Dermis blood vessel endothelial cell (primary cell): ENCODE measurements around the gene LARGE1. TPM values are rescaled to one million over a fixed set of nuclear protein-coding genes. Genes with fewer than 3 reads are reported as not detected.

Source experiments
- DNase-seq: peaks from one replicate; pipeline ENCODE4 v3.0.0; 2010
- total RNA-seq: library from RNA; depleted of rRNA; stranded (reverse); fragments of >200 nt; gene quantifications from 2 replicates; pipeline ENCODE4 v1.2.3, GENCODE V29; 2014

The LARGE1 gene
- total RNA-seq, 1 donor from 2014 or later = 14.0 TPM

DNA sequence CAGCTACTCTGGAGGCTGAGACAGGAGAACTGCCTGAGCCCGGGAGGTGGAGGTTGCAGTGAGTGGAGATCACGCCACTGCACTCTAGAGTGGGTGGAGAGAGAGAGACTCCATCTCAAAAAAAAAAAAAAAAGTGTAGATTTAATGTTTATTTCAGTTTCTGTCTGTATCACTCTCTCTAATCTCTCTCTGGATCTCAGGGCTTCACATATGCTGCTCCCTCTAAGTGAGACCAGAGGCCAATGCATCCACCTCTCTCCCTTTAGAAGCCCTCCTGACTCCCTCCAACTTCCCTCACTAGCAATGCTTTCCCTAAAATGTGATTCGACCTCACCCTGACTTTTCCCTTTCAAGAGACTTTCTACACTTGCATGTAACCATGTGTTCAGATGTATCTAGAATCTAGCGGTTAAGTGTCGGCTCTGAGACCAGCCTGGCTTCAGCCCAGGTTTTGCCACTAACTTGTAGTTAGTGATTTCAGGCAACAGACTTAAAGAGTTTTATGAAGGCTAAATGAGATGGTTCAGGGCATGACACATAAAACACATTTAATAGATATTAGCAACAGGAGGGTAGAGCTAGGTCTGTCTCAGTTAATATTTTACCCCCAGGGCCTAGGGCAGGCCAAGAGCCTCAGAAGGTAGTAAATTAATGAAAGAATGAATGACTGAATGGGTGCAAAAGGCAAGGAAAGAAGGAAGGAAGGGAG, 364.3 kb downstream of the LARGE1 start:
- DNase-seq = no peak

DNA sequence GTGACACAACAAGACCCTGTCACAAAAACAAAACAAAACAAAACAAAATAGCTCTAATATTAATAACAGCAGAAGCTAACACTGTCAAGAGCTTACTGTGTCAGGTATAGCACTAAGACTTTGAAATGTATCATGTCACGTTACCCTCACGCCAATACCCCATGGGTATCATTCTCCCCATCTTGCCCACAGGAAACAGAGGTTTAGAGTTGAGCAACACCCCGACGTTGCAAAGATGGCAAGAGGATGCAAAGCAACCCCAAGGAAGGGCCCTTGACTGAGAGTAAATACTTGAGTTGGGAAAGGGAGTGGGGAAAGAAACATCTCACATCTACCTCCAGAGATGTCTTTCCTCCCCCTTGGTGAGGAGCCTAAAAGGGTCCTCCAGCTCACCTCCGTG, 366.8 kb downstream of the LARGE1 start:
- no peak for DNase-seq

DNA sequence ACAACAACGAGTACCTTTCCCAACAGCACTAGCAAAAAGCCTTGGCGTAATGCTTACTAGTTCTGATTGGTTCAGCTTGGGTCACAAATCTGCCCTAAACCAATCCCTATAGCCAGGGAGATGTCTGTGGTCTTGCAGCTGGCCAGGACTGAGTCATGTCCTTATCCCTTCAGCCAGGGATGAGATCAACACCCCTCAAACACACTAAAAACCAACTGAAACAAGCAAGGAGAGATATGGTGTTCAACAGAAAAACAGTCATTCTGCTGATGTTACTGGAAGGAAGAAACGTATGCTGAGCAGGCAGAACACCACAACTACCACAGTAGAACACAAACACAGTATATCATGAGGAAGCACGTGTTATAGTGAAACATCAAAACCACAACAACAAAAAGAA, 375.6 kb downstream of the LARGE1 start:
- no peak for DNase-seq

DNA sequence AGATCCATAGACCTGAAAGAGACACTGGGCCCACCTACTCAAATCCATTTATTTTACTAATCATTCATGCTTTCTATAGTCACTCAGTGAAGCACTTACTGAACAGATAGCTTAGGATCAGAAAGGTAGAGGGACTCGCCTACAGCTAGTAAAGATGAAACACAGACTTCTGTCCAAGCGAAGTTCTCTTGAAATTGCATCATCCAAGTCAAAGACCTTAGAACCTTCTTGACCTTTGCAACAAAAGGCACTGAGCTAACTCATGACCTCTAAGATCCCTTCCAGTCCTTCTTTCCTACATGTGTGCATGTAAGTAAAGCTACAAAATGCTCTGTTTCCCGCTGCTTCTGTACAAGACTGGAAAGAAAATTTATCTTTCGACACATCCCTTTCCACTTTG, 377.6 kb downstream of the LARGE1 start:
- no peak for DNase-seq

DNA sequence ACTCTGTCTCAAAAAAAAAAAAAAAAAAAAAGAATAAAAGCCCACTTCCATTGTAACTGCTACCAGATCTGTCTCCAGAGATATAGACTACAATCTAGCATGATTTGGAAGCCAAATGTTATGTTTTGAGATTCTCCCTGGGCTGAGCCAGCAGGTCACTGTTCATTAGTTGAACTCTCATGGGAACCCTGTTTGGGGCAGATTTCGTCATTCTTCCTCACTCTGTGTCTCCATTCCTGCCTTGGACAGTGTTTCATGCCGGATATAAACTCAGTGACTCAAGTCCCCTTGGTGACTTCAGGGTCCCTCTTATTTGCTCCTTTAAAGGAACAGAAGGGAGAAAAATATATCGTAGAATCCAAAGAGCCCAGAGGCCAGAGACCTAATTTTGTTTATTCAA, 378.1 kb downstream of the LARGE1 start:
- no peak for DNase-seq

DNA sequence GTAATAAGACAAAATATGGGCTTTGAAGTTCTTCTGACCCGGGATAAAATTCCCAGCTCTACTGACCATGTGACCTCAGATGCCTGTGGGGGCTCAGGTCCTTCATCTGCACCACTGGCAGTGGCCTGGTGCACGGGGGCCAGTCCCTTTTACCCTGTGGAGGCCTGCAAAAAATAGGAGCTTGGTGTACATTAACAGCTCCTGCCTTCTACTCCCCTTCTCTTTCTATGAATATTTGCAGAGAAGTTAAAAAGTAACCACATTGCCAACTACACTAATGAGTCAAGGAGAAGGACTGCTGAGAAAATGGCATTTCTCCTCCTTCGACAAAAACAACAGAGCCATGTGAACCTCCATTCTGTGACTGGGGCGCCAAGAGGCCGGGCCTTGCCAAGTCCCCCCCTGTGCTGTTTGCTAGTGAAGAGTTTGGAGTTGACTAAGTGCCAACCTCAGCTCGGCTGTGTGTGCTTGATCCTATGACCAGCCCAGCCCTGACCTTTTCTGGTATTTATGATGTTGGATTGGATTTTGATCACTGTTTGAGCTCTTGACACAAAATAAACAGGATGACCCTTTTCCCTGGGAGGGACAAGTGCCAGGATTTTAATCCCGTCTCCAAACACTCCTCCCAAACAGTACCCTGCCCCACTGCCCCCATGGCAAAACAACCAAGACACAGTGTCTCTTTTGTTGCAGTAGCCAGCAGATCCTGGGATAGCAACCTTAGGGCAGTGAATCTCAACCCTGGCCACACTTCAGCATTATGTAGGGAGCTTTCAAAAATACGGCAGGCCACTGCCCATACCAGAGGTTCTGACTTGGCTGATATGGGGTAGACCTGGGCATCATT, 380.1 kb downstream of the LARGE1 start:
- no peak for DNase-seq

DNA sequence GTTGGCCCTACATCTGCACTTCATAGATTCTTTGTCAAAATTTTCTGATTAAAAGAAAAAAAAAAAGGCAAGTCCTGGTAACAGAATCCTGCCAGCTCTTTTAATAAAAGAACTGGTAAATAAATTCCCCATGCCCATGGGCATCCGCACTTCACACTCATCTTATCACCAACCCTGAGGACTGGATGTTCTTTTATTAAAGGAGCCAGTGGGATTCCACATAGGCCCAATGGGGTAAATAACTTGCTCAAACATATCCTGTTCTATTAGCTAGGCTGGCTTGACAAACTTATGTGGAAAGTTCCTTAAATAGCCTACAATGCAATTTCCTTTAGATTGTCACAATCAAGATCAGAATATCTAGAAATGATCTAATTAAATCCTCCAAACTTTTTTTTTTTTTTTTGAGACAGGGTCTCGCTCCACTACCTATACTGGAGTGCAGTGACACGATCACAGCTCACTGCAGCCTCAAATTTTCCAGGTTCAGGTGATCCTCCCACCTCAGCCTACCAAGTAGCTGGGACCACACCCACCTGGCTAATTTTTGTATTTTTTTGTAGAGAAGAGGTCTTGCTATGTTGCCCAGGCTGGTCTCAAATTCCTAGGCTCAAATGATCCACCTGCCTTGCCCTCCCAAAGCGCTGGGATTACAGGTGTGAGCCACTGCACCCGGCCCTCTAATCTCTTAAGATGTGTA, 380.9 kb downstream of the LARGE1 start:
- no peak for DNase-seq

DNA sequence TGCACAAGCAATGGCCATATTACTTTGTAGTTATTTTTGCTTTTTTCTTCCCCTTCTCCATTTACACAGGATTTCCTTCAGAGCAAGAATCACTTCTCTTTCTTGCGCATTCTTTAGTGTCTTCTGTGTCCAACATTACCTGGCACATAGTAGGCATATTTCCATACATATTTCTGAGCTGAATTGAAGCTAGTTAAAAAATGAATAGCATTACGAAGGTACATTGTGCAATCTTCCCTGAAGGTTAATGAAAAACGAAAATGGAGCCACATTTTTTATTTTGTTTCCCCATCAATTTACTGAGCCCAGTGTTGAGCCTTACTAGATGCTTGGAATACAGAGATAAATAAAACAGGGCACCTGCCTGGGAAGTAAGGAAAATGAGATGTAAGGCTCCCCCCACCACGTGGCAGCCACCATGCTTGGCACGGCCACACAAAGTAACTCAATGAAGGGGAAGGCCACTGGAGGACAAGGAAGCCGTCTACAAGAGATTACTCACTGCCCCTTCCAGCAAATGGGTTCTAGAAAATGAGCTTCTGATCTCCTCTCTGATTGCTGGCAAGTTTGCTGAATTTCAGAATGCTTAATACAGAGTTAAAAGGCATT, 381.9 kb downstream of the LARGE1 start:
- no peak for DNase-seq

DNA sequence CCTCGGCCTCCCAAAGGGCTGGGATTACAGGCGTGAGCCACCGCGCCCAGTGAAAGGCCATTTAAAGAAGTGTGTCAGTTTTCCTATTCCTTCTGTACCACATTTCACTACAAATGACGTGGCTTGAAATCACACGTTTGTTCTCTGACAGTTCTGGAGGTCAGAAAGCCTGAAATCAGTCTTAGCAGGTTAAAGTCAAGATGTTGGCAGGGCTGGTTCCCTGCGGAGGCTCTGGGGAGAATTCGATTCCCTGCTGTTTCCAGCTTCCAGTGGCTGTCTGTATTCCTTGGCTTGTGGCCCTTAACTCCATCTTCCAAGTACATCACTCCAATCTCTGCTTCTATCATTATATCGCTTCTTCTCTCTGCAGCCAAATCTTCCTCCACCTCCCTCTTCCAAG, 383.2 kb downstream of the LARGE1 start:
- no peak for DNase-seq

DNA sequence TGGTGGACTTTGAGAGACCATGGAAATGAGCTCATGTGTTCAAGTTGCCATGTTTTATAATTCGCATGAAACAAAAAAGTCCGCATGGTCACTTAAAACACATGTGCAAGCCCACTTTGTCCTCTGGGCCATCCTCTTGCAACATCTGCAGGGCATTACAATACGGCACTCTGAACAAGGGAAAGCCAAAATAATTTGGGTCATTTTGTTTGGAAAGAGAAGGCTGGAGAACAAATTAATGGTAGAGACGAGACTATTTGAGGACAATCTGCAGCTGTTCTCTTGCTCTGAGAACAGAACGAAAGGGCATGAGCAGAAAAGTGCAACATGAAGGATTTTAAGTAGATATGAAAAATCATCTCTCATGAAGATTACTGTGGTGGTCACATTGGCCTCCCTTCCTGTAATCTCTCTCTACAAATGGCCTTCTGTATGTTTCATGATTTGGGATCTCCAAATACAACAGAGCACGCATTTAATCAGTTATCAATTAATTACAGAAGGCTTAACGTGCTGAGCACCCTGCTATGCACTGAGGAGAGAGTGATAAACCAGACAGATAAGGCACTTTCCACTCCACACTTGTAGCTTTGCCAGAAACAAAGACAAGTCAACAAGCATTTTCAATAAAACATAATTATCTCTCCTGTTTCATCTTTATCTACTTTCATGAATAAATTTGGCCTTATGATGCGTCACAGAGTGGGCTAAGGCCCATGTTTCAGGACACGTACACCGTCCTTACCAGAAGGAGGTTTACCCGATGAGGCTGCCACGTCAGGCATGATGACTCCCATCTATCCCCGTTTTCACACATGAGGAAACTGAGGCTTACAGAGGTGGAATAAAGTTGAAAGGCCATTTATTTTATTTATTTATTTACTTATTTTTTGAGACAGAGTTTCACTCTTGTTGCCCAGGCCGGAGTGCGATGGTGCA, 384.1 kb downstream of the LARGE1 start:
- DNase-seq = no peak

DNA sequence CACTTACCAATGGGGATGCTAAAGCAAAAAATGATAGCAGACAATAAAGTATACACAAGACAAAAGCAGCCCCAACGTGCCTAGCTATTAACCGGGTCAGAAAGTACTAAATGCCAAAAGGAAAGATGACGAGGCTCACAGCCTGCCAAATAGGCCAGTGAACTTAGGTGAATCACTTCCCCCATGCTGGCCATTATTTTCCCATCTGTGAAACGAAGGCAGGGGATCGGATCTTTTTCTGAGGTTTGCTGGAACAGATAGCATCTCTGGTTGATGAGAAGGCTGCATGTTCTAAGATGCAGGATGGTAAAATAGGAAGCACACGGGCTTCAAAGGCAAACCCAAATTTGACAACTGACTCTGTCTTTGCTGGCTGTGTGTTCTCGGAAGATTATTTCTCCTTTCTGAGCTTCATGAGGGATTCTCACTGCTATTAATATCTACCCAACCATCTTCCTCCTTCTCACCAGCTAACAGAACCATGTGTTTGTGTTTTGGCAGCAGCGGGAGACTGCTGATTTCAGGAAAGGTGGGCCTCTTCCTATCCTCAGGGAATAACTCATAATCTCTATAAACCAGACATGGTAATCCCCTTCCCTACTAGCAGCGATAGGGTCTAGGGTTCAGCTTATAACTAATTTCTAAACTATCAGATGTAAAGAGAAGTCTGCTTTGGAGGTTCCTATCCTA, 390.7 kb downstream of the LARGE1 start:
- DNase-seq = peak; percentile 9

DNA sequence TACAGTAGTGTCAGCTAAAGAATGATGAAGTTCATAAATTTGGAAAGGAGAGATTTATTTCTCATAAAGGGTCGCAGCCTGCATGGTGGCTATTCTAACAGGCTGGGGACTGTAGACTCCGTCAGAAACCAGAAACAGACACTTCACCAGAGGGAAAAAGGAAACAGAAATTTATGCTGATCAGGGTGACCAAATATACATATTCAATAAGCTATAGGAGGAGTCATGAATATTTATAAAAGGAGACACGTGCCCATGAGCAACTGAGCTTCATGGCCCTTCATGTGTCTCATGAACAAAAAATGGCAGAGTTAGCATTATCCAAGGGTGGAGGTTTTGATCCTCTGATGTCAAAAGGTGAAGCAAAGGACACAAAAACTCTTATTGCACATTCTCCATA, 392.1 kb downstream of the LARGE1 start:
- DNase-seq = no peak

DNA sequence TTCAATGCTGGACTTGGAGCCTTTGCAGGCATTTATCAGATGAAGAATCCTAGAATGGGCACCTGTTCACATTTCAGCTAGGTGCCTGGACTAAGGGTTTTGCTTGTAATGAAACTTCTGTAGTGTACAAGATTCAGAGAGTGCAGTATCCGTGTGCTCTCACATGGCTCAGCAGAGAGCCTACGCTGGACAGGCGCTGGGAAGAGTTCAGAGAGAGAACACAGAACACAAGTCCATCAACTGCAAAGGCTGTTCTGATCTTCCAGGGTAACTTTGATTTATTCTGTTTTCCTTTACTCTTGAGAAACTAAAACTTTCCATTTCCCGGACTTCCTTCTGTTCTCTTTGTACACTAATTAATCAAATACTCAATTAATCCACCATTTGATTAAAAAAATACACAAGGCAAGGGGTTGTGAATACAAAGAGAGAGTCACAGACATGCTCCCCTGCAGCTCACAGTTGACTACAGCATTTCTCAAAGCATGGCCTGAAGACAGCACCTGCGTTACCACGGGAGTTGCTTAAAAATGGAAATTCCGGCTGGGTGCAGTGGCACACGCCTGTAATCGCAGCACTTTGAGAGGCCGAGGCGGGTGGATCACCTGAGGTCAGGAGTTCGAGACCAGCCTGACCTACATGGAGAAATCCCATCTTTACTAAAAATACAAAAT, 393.7 kb downstream of the LARGE1 start:
- DNase-seq = no peak

DNA sequence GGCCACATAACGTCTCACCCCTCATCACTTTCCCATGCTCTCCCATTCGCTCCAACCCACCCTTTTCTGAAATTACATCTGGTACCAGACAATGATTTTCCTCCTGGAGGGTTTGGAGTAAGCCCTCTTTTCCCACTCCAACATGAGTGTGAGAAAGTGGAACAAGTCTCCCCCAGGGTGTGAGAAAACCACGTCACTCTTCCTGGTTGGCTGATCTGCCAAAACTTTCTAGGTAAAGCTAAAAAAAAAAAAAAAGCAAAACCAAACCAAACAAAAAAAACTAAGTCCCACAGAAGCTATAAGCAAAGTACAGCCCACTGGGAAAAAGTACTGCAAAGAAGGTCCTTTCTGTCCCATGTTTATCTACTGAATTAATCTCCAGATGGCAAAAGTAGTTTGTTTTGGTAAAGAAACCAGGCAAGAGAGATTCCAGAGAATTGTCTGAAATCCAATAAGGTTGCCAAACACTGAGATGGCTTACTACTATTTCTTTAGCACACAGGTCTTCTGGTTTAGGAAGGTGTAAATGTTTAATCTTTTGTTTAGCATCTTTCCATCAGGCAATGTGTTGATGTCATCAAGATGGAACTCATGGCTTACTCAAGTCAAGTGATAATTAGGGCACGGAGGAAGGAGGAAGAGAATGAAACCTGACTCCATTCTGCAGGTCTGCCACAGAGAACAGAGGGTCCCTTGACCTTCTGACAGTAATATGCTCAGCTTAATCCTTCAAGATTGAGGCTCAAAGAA, 395.6 kb downstream of the LARGE1 start:
- DNase-seq = no peak

DNA sequence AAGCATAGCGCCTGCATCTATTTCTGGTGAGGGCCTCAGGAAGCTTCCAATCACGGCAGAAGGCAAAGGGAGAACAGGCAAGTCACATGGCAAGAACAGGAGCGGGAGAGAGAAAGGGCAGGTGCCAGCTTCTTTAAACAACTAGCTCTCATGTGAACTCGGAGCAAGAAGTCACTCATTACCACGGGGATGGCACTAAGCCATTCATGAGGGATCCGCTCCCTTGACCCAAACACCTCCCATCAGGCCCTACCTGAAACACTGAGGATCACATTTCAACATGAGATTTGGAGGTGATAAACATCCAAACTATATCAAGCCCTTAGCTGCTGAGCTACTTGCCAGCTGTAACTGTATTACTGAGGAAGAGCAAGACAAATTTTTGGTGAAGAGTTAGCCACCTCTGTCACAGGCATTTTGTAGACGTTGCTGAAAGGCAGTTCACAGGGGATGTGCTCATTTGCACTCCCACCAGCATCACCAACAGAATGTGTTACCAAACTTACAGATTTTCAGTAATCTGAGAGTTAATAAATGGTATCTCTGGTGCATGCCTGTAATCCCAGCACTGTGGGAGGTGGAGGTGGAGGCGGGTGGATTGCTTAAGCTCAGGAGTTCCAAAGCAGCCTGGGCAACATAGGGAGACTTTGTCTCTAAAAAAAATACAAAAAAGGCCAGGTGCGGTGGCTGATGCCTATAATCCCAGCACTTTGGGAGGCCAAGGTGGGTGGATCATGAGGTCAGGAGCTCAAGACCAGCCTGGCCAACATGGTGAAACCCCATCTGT, 398.2 kb downstream of the LARGE1 start:
- no peak for DNase-seq

DNA sequence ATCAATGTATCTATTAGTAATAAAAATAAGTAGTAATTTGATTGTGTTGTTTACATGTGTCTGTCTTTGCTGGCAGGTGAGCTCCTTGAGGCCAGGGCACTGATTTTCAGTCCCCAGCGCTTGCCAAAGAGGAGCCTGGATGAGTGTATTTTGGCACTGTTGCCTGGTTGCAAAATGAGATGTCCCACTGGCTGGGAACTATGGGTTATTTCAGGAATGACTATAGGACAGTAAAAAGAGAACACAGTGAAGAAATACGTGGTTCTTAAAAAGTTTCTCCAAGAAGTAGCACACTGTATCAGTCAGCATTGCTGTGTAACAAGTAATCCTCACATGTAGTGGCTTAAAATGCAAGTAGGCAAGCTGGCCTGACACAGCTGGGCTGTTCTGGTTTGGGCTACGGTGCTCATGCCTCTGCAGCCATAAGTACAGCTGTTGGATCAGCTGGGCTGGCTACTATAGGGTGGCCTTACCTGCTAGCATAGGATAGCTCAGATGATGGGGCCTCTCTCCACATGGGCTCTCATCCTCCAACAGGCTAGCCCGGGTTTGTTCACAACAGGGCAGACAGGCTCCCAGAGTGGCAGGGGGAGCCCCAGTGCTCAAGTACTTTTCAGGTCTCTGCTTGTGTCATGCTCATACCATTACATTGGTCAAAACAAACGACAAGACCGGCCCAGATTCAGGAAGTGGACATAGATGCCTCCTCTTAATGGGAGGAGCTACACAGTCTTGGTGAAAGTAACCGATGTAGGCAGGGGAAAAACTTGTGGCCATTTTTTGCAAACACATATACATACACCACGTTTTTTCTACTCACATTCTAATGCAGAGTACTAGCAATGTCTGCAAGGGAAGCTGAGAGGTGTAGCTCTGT, 399.1 kb downstream of the LARGE1 start:
- DNase-seq = no peak

DNA sequence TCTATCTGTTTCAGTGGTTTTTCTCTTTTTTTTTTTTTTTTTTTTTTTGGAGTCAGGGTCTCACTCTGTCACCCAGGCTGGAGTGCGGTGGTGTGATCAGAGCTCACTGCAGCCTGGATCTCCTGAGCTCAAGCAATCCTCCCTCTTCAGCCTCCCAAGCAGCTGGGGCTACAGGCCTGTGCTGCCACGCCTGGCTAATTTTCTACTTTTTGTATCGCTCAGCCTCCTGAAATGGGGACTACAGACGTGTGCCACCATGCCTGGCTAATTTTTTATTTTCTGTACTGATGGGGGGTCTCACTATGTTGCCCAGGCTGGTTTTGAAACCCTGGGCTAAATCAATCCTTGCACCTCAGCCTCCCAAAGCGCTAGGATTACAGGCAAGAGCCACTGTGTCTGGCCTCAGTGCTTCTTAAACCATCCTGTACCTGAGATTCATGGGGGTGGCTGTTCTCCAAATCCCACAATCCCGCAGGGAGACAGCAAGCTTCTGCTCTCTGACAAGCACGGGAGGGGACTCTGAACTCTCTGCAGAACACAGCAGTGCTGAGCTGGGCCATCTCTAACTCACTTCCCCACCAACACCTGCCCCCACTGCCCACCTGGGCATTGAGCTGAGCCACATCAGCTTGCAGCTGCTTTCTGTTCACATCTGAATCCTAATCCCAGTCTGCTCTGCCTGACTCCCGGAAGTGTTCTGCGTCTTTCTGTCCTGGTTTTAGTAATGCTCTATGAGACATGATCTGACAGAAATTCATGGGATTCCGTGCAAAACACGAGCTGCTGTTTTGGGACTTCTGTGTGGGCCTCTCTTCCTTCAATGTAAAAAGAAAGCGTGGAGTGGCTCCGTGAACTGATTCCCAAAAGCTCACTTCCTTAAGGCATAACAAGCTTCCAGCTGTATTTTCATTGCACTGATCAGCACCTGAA, 400.0 kb downstream of the LARGE1 start:
- DNase-seq = no peak
